ENCODE results near the gene FGFR2. TPM values are rescaled to one million over a fixed set of nuclear protein-coding genes. Genes with fewer than 3 reads are reported as not detected.
A peak's percentile ranks its signal among the peaks of the same experiment; 100 is the strongest.

FGFR2 gene
- total RNA-seq, 3 donors from 2014 or later: 31.8 to 62.8 (median 44.3) TPM

DNA sequence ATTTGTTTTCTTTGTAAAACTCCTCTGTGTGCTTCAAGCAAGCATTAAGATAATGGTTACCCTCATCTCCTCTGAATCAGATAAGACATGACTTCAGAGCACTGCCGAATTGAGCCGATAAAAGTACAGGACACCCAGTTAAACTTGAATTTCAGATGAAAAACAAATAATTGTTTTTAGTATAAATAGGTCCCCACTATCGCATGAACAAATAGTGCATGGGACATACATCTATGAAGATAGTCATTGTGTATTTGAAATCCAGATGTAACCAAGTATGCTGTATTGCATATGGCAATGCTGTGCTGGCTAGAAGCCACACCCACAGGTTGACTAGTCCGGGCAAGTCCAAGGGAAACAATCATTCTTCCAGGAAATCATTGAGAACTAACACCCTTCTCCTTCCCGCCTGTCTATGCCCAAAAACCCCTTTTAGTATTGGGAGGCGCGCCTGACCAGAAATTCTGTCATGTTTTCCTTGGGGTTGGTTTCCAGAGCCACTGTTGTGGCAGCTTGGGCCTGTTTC, 12.6 kb upstream of the FGFR2 start:
- TF ChIP-seq POLR2AphosphoS5 (IDR thresholded peaks at IDR 0.05) (no peak), POLR2A (IDR thresholded peaks at IDR 0.05) (no peak)
- TF ChIP-seq, protein P1, sequence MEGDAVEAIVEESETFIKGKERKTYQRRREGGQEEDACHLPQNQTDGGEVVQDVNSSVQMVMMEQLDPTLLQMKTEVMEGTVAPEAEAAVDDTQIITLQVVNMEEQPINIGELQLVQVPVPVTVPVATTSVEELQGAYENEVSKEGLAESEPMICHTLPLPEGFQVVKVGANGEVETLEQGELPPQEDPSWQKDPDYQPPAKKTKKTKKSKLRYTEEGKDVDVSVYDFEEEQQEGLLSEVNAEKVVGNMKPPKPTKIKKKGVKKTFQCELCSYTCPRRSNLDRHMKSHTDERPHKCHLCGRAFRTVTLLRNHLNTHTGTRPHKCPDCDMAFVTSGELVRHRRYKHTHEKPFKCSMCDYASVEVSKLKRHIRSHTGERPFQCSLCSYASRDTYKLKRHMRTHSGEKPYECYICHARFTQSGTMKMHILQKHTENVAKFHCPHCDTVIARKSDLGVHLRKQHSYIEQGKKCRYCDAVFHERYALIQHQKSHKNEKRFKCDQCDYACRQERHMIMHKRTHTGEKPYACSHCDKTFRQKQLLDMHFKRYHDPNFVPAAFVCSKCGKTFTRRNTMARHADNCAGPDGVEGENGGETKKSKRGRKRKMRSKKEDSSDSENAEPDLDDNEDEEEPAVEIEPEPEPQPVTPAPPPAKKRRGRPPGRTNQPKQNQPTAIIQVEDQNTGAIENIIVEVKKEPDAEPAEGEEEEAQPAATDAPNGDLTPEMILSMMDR (IDR thresholded peaks at IDR 0.05): no peak
- intact Hi-C loops (cut with DNase I; ENCODE audit: low total_unique reads): no loop called here
- DNase-seq (ENCODE audit: low spot score in 2 of 2): peak in 1 of 2 donors; percentile 47
- H3K36me3 ChIP-seq: no peaks in the 10 kb centered on the region
- H3K27ac ChIP-seq: no peak overlapping the region
- H3K27me3 ChIP-seq: peaks cover 0 to 3% of the 10 kb centered on the region in 2 donors
- H3K4me3 ChIP-seq: no peak overlapping the region
- no peaks in the 10 kb centered on the region for H3K9me3 ChIP-seq
- H3K4me1 ChIP-seq: no peaks in the 10 kb centered on the region

DNA sequence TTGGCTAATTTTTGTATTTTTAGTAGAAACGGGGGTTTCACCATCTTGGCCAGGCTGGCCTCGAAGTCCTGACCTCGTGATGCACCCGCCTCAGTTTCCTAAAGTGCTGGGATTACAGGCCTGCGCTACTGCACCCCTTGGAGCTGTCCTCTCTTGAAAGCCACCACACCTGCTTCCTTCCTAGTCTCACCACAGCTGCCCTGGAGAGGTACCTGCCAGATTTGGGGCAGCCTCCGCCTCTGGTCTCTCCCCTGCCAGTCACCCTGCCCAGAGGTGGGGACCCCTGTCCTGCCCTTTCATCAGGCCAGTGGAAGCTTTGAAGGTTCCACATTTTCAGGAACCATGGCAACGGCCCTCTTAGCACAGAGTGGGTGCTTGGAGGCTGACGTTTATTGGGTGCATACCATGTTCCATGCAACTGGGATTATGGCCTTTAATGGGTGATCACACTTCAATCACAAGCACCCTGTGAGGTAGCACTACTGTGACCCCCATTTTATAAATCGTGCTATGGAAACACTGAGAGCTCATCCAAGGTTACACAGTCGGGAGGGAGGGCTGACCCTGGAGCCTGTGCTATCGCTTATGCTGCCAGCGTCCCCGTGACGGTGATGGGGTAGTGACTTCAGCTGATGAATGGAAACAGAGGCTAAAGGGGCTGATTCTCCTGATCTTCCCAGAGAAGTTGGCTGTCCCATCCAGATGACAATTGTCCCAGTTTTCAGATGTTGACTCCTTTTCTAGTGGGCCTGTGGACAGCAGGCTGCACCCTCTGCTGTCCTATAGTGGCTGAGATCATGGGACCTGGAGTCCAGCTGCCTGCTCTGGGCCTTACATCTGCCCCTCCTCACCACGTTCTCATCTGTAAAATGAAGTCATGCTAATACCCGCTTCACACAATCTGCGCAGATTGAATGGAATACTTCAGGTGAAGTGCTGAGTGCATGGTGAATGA, 11.5 kb upstream of the FGFR2 start:
- Histone ChIP-seq H3K9me3 (no peaks in the 10 kb centered on the region), H3K27ac (no peak overlapping the region), H3K36me3 (no peaks in the 10 kb centered on the region), H3K4me1 (no peaks in the 10 kb centered on the region), H3K27me3 (peaks cover 0 to 3% of the 10 kb centered on the region in 2 donors), H3K4me3 (no peak overlapping the region)
- no peak for TF ChIP-seq POLR2A (IDR thresholded peaks at IDR 0.05)
- TF ChIP-seq, protein P1 (IDR thresholded peaks at IDR 0.05): no peak
- TF ChIP-seq POLR2AphosphoS5 (IDR thresholded peaks at IDR 0.05): no peak
- DNase-seq (ENCODE audit: low spot score in 2 of 2): no peak
- intact Hi-C loops (cut with DNase I; ENCODE audit: low total_unique reads): loop anchor here (10.0 kb wide), 1 partner anchor 525 kb away; no protein-coding TSS in a partner anchor

DNA sequence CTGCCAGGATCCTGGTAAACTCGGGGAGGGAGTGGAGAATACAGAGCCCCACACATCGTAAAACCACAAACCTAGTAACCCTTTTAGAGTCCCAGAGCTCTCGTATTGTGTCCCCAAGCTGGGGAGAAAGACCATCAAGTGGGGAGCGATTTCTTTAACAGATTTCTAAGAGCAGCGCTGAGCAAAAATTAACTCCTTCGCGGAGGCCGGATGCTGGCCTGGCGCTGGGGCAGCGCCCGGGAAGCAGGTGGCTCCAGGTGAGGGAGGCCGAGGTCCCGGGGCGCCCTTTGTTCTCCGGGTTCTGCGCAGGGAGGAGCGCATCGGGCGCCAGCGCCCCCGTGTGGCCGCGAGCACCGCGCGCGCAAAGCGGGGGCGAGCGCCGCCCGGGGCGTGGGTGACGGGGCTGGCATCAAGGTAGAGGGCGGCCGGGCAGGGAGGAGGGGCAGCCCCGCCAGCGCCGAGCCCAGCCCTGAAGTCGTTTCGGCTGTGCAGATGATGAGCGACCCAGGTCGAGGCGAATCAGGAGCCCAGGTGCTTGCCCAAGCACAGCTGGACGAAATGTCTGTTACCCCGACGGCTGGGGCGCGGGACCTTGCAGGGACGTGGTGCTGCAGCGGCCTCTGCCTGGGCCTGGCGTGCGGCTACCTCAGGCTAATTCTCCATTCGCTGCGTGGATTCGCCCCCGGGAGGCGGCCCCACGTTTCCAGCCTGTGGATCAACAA, 10.4 kb upstream of the FGFR2 start:
- TF ChIP-seq, protein P1 (IDR thresholded peaks at IDR 0.05): peak; percentile 42 to 91 (median 66)
- TF ChIP-seq POLR2AphosphoS5 (IDR thresholded peaks at IDR 0.05): peak in 1 of 3 donors; percentile 24
- TF ChIP-seq POLR2A (IDR thresholded peaks at IDR 0.05): no peak
- intact Hi-C loops (cut with DNase I; ENCODE audit: low total_unique reads): loop anchor here (10.0 kb wide), 1 partner anchor 526 kb away; no protein-coding TSS in a partner anchor
- Histone ChIP-seq H3K27me3 (peaks cover 0 to 3% of the 10 kb centered on the region in 2 donors), H3K4me3 (peak overlapping the region; percentile 24 to 65 (median 41)), H3K9me3 (no peaks in the 10 kb centered on the region), H3K36me3 (no peaks in the 10 kb centered on the region), H3K27ac (no peak overlapping the region), H3K4me1 (no peaks in the 10 kb centered on the region)
- peak in 1 of 2 donors; percentile 75 for DNase-seq (ENCODE audit: low spot score in 2 of 2)

DNA sequence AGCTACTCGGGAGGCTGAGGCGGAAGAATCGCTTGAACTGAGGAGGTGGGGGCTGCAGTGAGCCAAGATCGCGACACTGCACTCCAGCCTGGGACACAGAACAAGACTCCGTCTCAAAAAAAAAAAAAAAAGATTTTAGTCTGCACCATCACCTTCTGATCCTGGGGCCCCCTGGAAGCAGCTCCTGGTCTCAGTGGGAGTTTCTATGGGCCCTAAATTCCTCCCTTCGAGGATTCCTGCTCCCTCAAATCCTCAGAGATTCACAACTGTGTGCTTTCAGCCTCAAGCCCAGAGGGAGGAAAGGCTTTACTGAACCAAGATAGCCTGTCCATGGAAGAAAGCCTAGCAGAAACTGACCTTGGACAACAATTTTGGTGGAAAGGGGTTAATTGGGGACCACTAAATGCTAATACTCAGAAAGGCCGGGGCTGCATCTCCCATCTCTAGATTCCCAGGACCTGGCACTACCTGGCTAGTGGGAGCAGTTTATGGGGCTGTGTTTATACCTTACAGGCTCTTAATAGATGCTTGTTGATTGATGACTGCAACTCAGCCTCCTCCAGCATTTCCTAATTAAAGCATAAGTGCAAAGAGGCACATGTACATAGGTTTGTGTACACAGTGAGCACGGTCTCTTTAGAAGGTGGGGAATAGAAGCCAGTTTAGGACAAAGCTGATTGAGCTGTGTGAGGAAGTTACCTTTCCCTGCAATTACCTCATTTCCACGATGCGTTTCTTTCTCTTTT, 9.2 kb upstream of the FGFR2 start:
- Histone ChIP-seq H3K4me3 (no peak overlapping the region), H3K9me3 (no peaks in the 10 kb centered on the region), H3K27me3 (peaks cover 0 to 3% of the 10 kb centered on the region in 2 donors), H3K4me1 (no peaks in the 10 kb centered on the region), H3K27ac (no peak overlapping the region), H3K36me3 (no peaks in the 10 kb centered on the region)
- TF ChIP-seq, protein P1 (IDR thresholded peaks at IDR 0.05): no peak
- TF ChIP-seq POLR2A (IDR thresholded peaks at IDR 0.05) (no peak), POLR2AphosphoS5 (IDR thresholded peaks at IDR 0.05) (no peak)
- DNase-seq (ENCODE audit: low spot score in 2 of 2): no peak
- intact Hi-C loops (cut with DNase I; ENCODE audit: low total_unique reads): loop anchor here (10.0 kb wide), 1 partner anchor 527 kb away; no protein-coding TSS in a partner anchor

Data from breast epithelium (tissue), 4 donors.